CD4-positive, CD25-positive, alpha-beta regulatory T cell (primary cell): ENCODE measurements around the gene BRD3OS. TPM values are rescaled to one million over a fixed set of nuclear protein-coding genes. Genes with fewer than 3 reads are reported as not detected.

Source experiments
- ATAC-seq, 2 donors: fragments of 150-1000 bp; cut with Tn5 transposase; one replicate each; pipeline ENCODE4 v1.10.0; 2021; ENCODE audit warnings: low read depth in 2 of 2, moderate number of reproducible peaks in 2 of 2, moderate library complexity in 1 of 2
- DNase-seq, 3 donors: peaks; one replicate each; pipeline versions ENCODE4 v3.0.0 to v3.0.0-alpha.2; 2012 to 2022; ENCODE audit warnings: mixed read lengths in 1 of 3
- H3K27ac ChIP-seq: one replicate; pipeline ENCODE4 v1.7.0; 2013; ENCODE audit warnings: mild to moderate bottlenecking, low read length; ENCODE audit not compliant: insufficient read depth, poor library complexity, severe bottlenecking
- H3K27me3 ChIP-seq: one replicate; pipeline ENCODE4 v1.7.0; 2013; ENCODE audit warnings: low read length; ENCODE audit not compliant: control insufficient read depth, insufficient read depth
- H3K36me3 ChIP-seq: one replicate; pipeline ENCODE4 v1.7.0; 2013; ENCODE audit warnings: mild to moderate bottlenecking, low read length, moderate library complexity; ENCODE audit not compliant: control insufficient read depth, insufficient read depth
- H3K4me1 ChIP-seq: 2 replicates; pipeline ENCODE4 v1.7.0; 2013; ENCODE audit warnings: mild to moderate bottlenecking, low read length; ENCODE audit not compliant: insufficient read depth, control insufficient read depth, poor library complexity, severe bottlenecking
- H3K4me3 ChIP-seq: one replicate; pipeline ENCODE4 v1.7.0; 2013; ENCODE audit warnings: low read depth, mild to moderate bottlenecking, low read length, moderate library complexity
- H3K9me3 ChIP-seq, 2 experiments: 1 replicate in 1 of 2; 2 replicates in 1 of 2; pipeline ENCODE4 v1.7.0; 2013; ENCODE audit warnings: low read length in 2 of 2, mild to moderate bottlenecking in 1 of 2, moderate library complexity in 1 of 2; ENCODE audit not compliant: control insufficient read depth in 2 of 2
- H3K27ac Mint-ChIP-seq, 3 donors: one replicate each; pipeline ENCODE4 v1.8.0; 2020 to 2022; ENCODE audit warnings: mild to moderate bottlenecking in 3 of 3, mixed read lengths in 3 of 3, moderate library complexity in 2 of 3
- H3K27me3 Mint-ChIP-seq: one replicate; pipeline ENCODE4 v1.8.0; 2022; ENCODE audit warnings: mild to moderate bottlenecking, mixed read lengths
- H3K36me3 Mint-ChIP-seq: one replicate; pipeline ENCODE4 v1.8.0; 2020; ENCODE audit warnings: mixed read lengths
- H3K4me1 Mint-ChIP-seq, 4 donors: one replicate each; pipeline ENCODE4 v1.8.0; 2020 to 2022; ENCODE audit warnings: mixed read lengths in 4 of 4, mild to moderate bottlenecking in 1 of 4
- H3K4me3 Mint-ChIP-seq, 4 donors: one replicate each; pipeline ENCODE4 v1.8.0; 2020 to 2022; ENCODE audit warnings: mild to moderate bottlenecking in 4 of 4, mixed read lengths in 4 of 4, moderate library complexity in 3 of 4
- H3K9me3 Mint-ChIP-seq, 7 donors: one replicate each; pipeline ENCODE4 v1.8.0; 2020 to 2022; ENCODE audit warnings: mixed read lengths in 7 of 7, mild to moderate bottlenecking in 3 of 7, moderate library complexity in 2 of 7
- polyA plus RNA-seq, 4 donors: library from polyadenylated mRNA; unstranded; fragments of 300-500 nt; fragmentation: Illumina TruSeq; gene quantifications; one replicate each; pipeline ENCODE4 v1.2.3, GENCODE V29; 2021
- total RNA-seq: library from RNA; stranded (reverse); gene quantifications from one replicate; pipeline ENCODE4 v1.2.3, GENCODE V29; 2022

BRD3OS gene
- total and polyA plus RNA-seq, 5 donors from 2014 or later, result 4.6 to 20.6 (median 16.8) TPM

DNA sequence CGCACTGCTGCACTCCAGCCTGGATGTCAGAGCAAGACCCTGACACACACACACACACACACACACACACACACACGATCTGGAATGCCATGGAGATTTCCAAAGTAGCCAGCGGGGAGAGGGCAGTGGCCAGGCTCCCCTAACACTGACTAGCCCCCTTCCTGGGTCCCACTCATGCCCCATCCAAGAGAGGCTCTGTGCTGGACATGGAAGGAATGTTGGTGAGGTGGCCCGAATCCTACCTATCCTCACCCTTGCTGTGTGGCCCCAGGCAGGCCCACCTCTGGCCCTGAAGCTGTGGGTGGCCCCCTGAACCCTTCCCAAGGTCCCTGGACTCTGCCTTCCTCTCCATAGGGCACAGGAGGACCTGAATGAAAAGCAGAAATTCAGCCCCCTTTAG is 35.3 kb downstream of the BRD3OS start:
- Mint-ChIP-seq H3K27ac (peak overlapping the region in 2 of 3 donors; percentile 32 to 79), H3K27me3 (no peaks in the 10 kb centered on the region), H3K36me3 (no peaks in the 10 kb centered on the region), H3K4me1 (peaks cover 0 to 63% (median 20%) of the 10 kb centered on the region in 4 donors), H3K4me3 (peak overlapping the region in 2 of 4 donors; percentile 57 to 63), H3K9me3 (no peaks in the 10 kb centered on the region)
- Histone ChIP-seq H3K4me1 (peaks cover 22% of the 10 kb centered on the region), H3K9me3 (no peaks in the 10 kb centered on the region), H3K27ac (no peak overlapping the region), H3K27me3 (no peaks in the 10 kb centered on the region), H3K36me3 (peaks cover 4% of the 10 kb centered on the region), H3K4me3 (no peak overlapping the region)
- DNase-seq (no peak), ATAC-seq (no peak)

DNA sequence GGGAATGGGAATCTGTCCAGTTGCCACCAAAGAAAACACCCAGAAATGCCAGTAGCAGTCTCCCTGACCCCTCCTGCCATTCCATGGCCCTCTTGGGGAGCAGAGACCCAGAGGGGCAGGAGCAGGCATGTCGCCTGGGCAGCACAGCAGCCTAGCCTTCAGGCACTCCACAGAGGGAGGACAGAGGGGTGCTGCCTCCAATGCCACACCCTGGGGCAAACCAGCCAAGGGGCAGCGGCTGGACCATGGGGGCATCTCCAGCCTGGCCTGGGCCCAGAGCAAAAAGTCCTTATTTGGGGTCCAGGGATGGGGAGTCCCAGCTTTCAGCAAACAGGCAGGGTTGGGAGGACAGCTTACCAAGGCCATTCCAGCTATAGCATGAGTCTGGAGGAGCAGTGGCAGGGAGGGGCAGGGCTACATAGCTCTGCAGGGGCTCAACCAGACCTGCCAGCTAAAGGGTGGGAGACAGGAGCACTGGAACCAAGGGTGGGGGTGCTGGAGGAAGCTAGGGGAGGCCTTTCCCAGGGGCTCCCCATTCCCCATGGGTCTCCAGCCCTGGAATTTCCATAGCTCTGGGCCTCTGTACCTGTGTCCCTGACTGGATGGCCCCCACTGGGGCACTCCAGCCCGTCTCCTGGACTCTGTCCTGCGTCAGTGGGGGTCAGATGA is 35.9 kb downstream of the BRD3OS start:
- H3K9me3 Mint-ChIP-seq, result no peaks in the 10 kb centered on the region
- Histone ChIP-seq H3K9me3 (no peaks in the 10 kb centered on the region), H3K36me3 (peaks cover 4% of the 10 kb centered on the region), H3K27ac (no peak overlapping the region), H3K4me3 (no peak overlapping the region), H3K27me3 (no peaks in the 10 kb centered on the region), H3K4me1 (peaks cover 28% of the 10 kb centered on the region)
- ATAC-seq (no peak), DNase-seq (no peak)
- H3K27me3 Mint-ChIP-seq, result no peaks in the 10 kb centered on the region
- H3K4me1 Mint-ChIP-seq, result peaks cover 0 to 69% (median 26%) of the 10 kb centered on the region in 4 donors
- H3K27ac Mint-ChIP-seq, result peak overlapping the region in 1 of 3 donors; percentile 79
- H3K36me3 Mint-ChIP-seq, result no peaks in the 10 kb centered on the region
- no peak overlapping the region for H3K4me3 Mint-ChIP-seq

DNA sequence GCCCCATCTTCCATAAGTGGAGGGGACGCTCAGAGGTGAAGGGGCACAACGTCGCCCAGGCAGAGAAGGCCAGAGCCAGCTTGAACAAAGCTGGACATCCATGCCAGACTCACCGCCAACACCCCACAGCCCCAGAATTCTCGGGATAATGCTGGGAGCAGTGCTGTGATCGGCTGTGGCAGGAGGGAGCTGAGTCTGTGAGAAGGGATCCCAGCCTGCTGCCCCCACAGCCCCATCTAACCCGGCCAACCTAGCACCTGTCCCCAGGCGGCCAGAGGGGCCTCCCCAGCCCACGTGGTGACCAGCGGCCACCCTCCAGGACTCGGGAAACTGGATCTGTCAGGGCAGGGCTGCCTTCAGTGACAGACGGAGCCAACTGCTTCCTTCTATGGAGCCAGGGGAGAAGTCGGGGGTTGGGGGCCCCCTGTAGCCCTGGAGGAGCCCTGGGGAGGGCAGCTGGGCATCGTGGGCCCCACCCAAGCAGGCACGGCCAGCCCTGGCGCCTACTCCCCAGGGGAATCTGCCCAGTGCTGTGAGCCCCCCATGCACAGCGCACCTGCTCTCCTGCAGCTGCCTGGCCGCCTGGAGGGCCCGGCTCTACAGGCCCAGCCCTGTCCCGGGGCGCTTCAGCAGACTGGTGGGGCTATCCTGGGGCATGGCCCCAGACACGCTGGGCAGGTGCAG is 36.5 kb downstream of the BRD3OS start:
- H3K27me3 Mint-ChIP-seq, result no peaks in the 10 kb centered on the region
- H3K4me1 Mint-ChIP-seq, result peaks cover 0 to 72% (median 28%) of the 10 kb centered on the region in 4 donors
- Histone ChIP-seq H3K4me1 (peaks cover 32% of the 10 kb centered on the region), H3K9me3 (no peaks in the 10 kb centered on the region), H3K4me3 (no peak overlapping the region), H3K36me3 (peaks cover 4% of the 10 kb centered on the region), H3K27me3 (no peaks in the 10 kb centered on the region), H3K27ac (no peak overlapping the region)
- no peak for DNase-seq
- no peak overlapping the region for H3K27ac Mint-ChIP-seq
- H3K4me3 Mint-ChIP-seq, result peak overlapping the region in 1 of 4 donors; percentile 50
- no peak for ATAC-seq
- no peaks in the 10 kb centered on the region for H3K36me3 Mint-ChIP-seq
- H3K9me3 Mint-ChIP-seq, result no peaks in the 10 kb centered on the region

DNA sequence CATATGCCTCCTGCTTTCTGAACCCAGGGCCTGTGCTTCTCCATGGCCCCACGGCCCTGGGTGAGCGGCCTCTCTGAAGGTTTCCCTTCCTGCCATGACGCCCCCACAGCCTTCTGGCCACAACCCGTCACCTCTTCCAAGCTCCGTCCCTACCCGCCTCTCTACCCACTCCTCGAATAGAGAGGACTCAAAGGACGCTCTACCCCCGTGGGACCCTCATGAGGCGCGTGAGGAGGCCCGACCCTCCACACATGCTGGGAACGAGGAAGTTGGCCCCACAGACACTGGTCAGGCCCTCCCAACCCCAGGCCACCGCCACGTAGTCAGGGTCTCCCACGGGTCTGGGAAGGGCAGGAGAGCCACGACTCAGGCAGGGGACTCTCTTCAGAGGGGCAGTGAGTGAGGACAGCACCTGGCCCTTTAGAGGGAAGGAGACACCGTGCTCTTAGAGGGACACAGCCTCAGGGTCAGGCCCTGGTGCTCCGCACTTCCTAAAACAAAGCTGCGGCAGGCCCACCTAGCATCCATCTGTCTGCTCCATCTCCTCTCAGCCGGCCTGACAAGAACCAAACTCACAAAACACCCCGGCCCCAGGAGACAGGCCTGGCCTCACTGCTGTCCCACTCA is 37.3 kb downstream of the BRD3OS start:
- no peaks in the 10 kb centered on the region for H3K9me3 Mint-ChIP-seq
- no peaks in the 10 kb centered on the region for H3K27me3 Mint-ChIP-seq
- peaks cover 34% of the 10 kb centered on the region for H3K4me1 ChIP-seq
- ATAC-seq, result no peak
- H3K27me3 ChIP-seq, result no peaks in the 10 kb centered on the region
- H3K27ac ChIP-seq, result no peak overlapping the region
- no peaks in the 10 kb centered on the region for H3K36me3 Mint-ChIP-seq
- peaks cover 0 to 66% (median 26%) of the 10 kb centered on the region in 4 donors for H3K4me1 Mint-ChIP-seq
- H3K4me3 Mint-ChIP-seq, result peak overlapping the region in 1 of 4 donors; percentile 50
- no peak overlapping the region for H3K4me3 ChIP-seq
- no peaks in the 10 kb centered on the region for H3K36me3 ChIP-seq
- H3K27ac Mint-ChIP-seq, result no peak overlapping the region
- H3K9me3 ChIP-seq, result no peaks in the 10 kb centered on the region
- DNase-seq, result no peak

DNA sequence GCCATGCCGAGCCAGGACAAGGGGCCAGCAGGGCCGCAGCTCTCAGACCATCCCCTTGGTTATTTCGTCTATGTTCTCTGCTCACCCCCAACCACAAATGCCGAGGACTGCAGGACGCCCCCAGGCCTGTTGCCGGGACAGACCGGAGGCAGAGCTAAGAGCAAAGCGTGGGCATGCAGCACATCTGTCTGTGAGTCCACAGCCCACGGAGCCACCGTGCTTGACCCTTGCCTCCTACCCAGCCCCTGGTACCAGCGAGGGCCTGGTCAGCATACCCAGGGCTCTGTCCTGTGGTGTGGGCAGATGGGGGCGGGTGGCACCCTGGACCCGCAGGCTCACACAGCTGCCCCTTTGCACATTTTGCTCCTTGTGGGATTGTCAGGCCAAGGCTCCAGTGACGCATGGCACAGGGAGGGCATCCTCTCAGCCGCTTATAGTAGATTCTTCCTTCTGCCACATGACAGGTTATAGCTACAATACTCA is 37.8 kb downstream of the BRD3OS start:
- Histone ChIP-seq H3K4me1 (peaks cover 34% of the 10 kb centered on the region), H3K9me3 (no peaks in the 10 kb centered on the region)

DNA sequence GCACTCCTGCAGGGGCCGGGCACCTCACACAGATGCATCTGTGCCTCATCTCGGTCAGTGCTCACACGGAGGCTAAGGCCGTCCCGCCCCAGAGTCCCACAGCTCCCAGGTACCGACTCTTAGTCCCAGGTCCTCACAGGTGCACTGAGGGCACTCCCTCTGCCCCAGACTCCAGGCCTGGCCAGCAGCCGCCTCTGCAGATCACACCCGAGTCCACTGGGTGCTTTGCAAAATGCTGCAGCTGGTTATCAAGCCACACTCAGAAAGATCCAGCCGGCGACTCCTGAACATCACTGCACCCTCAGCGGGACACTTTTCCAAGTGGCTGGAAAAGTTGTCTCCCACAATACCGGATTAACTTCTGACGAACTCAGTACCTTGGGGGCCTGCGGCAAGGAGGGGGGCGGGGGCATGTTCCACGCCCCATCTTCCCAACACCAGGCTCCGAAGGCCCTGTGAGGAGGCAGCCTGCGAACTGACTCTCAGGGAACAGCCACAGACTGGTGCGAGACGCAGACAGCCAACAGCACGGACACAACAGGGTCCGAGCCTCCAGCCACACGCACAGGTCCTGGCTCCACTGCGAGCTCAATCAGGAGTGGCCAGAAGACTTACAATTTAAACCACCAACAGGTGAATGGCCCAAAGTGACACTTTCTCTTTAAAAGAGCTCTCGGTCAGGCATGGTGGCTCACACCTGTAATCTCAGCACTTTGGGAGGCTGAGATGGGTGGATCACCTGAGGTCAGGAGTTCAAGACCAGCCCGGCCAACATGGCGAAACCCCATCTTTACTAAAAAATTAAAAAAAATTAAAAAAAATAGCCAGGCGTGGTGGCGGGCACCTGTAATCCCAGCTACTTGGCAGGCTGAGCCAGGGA is 38.5 kb downstream of the BRD3OS start:
- Histone ChIP-seq H3K27me3 (no peaks in the 10 kb centered on the region), H3K27ac (no peak overlapping the region), H3K9me3 (no peaks in the 10 kb centered on the region), H3K4me1 (peaks cover 38% of the 10 kb centered on the region), H3K4me3 (no peak overlapping the region), H3K36me3 (no peaks in the 10 kb centered on the region)
- ATAC-seq (no peak), DNase-seq (no peak)
- peaks cover 0 to 63% (median 25%) of the 10 kb centered on the region in 4 donors for H3K4me1 Mint-ChIP-seq
- peak overlapping the region in 2 of 4 donors; percentile 32 for H3K4me3 Mint-ChIP-seq
- peaks cover 0 to 1% (median 0%) of the 10 kb centered on the region in 7 donors for H3K9me3 Mint-ChIP-seq
- peaks cover 2% of the 10 kb centered on the region for H3K27me3 Mint-ChIP-seq
- no peak overlapping the region for H3K27ac Mint-ChIP-seq
- no peaks in the 10 kb centered on the region for H3K36me3 Mint-ChIP-seq

More for the DNA sequence above, 37.8 kb downstream of the BRD3OS start:
- H3K4me3 Mint-ChIP-seq, result peak overlapping the region in 1 of 4 donors; percentile 32
- no peak overlapping the region for H3K27ac Mint-ChIP-seq
- H3K27me3 Mint-ChIP-seq, result no peaks in the 10 kb centered on the region
- no peak for ATAC-seq
- no peak overlapping the region for H3K27ac ChIP-seq
- H3K36me3 Mint-ChIP-seq, result no peaks in the 10 kb centered on the region
- H3K36me3 ChIP-seq, result no peaks in the 10 kb centered on the region
- no peak overlapping the region for H3K4me3 ChIP-seq
- H3K4me1 Mint-ChIP-seq, result peaks cover 0 to 66% (median 26%) of the 10 kb centered on the region in 4 donors
- no peaks in the 10 kb centered on the region for H3K9me3 Mint-ChIP-seq
- DNase-seq, result no peak
- no peaks in the 10 kb centered on the region for H3K27me3 ChIP-seq

DNA sequence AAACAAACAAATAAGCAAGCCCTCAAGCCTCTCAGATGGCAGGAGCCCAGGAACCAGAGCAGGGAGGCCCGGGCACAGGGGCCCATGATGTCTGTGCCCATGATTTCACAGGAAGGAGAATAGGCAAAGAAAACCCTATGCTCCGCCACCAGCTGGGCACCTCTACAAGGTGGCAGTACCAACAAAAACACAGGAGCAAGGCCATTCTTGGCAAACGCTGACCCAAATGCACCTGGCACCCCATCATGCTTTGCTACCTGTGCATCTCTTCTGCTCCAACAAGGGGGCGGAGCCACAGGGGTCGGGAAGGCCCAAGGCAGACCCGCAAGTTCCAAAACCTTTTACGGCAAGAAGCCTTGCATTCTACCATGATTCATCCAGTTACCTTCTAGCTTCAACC is 39.4 kb downstream of the BRD3OS start:
- no peak overlapping the region for H3K27ac Mint-ChIP-seq
- Histone ChIP-seq H3K27ac (no peak overlapping the region), H3K36me3 (no peaks in the 10 kb centered on the region), H3K4me3 (no peak overlapping the region), H3K27me3 (peaks cover 4% of the 10 kb centered on the region), H3K4me1 (peaks cover 44% of the 10 kb centered on the region), H3K9me3 (no peaks in the 10 kb centered on the region)
- H3K36me3 Mint-ChIP-seq, result no peaks in the 10 kb centered on the region
- H3K27me3 Mint-ChIP-seq, result peaks cover 10% of the 10 kb centered on the region
- H3K4me1 Mint-ChIP-seq, result peaks cover 0 to 65% (median 27%) of the 10 kb centered on the region in 4 donors
- H3K4me3 Mint-ChIP-seq, result peak overlapping the region; percentile 77 to 90 (median 89)
- H3K9me3 Mint-ChIP-seq, result peaks cover 0 to 1% (median 0%) of the 10 kb centered on the region in 7 donors
- DNase-seq (no peak), ATAC-seq (no peak)
